Measurements from ENCODE around the gene MUC5B. TPM values are rescaled to one million over a fixed set of nuclear protein-coding genes. Genes with fewer than 3 reads are reported as not detected.

MUC5B gene
- total RNA-seq, 1 experiment from 2014 or later = not detected

DNA sequence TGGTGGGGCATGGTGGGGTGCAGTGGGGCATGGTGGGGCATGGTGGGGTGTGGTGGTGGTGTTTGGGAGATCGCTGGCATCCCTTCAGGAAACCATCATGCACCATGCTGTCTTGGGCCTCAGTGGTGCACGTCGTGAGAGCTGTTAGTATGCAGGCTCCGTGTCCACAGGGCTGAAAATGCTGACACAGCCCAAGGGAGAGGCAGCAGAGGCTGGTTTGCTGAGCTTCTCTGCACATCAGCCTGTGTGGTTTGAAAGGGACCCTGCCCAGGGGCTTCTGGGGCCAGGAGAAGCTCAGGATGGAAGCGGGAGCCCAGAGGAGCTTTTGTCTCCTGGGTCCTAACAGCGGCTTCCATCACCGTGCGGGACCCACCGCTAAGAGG lies 30.2 kb downstream of the MUC5B start:
- intact Hi-C loops (cut with micrococcal nuclease) = no loop called here
- Mint-ChIP-seq H3K36me3 (ENCODE audit: insufficient read depth, unreplicated experiment) (no peaks in the 10 kb centered on the region), H3K9me3 (ENCODE audit: unreplicated experiment) (peaks cover 6% of the 10 kb centered on the region), H3K4me3 (ENCODE audit: unreplicated experiment) (no peak overlapping the region), H3K27me3 (ENCODE audit: insufficient read depth, unreplicated experiment) (no peaks in the 10 kb centered on the region), H3K27ac (ENCODE audit: low read depth, unreplicated experiment) (no peak overlapping the region), H3K4me1 (ENCODE audit: insufficient read depth, unreplicated experiment) (no peaks in the 10 kb centered on the region)
- ChIA-PET POLR2A (no interaction called here), CTCF (interaction anchor here (0.6 kb wide), 1 partner anchor 75 kb away, joined by 3 read pairs; no protein-coding TSS in a partner anchor)
- no TSS peak for BruUV-seq (replicated peaks)
- DNase-seq (ENCODE audit: unreplicated experiment) = no peak
- TF ChIP-seq, protein P1, sequence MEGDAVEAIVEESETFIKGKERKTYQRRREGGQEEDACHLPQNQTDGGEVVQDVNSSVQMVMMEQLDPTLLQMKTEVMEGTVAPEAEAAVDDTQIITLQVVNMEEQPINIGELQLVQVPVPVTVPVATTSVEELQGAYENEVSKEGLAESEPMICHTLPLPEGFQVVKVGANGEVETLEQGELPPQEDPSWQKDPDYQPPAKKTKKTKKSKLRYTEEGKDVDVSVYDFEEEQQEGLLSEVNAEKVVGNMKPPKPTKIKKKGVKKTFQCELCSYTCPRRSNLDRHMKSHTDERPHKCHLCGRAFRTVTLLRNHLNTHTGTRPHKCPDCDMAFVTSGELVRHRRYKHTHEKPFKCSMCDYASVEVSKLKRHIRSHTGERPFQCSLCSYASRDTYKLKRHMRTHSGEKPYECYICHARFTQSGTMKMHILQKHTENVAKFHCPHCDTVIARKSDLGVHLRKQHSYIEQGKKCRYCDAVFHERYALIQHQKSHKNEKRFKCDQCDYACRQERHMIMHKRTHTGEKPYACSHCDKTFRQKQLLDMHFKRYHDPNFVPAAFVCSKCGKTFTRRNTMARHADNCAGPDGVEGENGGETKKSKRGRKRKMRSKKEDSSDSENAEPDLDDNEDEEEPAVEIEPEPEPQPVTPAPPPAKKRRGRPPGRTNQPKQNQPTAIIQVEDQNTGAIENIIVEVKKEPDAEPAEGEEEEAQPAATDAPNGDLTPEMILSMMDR (IDR thresholded peaks at IDR 0.05; ENCODE audit: unreplicated experiment) = no peak

- Mint-ChIP-seq H3K36me3 (ENCODE audit: insufficient read depth, unreplicated experiment) (no peaks in the 10 kb centered on the region), H3K27me3 (ENCODE audit: insufficient read depth, unreplicated experiment) (no peaks in the 10 kb centered on the region), H3K4me1 (ENCODE audit: insufficient read depth, unreplicated experiment) (no peaks in the 10 kb centered on the region), H3K27ac (ENCODE audit: low read depth, unreplicated experiment) (no peak overlapping the region), H3K9me3 (ENCODE audit: unreplicated experiment) (peaks cover 6% of the 10 kb centered on the region), H3K4me3 (ENCODE audit: unreplicated experiment) (no peak overlapping the region)
- TF ChIP-seq, protein P1 (IDR thresholded peaks at IDR 0.05; ENCODE audit: unreplicated experiment) = no peak
- BruUV-seq (replicated peaks) = no TSS peak
- ChIA-PET POLR2A (no interaction called here), CTCF (interaction anchor here (0.6 kb wide), 1 partner anchor 137 kb away, joined by 3 read pairs; no protein-coding TSS in a partner anchor)
- intact Hi-C loops (cut with micrococcal nuclease) = no loop called here
- DNase-seq (ENCODE audit: unreplicated experiment) = no peak
Measured at GRCh38 chr11:1254086-1254648, 31.3 kb downstream of the MUC5B start.

DNA sequence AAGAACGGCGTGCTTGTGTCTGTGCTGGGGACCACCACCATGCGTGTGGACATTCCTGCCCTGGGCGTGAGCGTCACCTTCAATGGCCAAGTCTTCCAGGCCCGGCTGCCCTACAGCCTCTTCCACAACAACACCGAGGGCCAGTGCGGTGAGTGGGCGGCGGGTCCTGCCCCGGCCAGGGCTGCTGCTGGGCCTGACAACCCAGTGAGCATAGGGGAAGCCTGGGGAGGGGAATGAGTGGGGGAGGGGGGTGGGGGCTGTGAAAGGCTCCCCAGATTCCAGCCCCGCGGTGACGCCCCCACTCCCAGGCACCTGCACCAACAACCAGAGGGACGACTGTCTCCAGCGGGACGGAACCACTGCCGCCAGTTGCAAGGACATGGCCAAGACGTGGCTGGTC lies 31.9 kb downstream of the MUC5B start:
- intact Hi-C loops (cut with micrococcal nuclease) = no loop called here
- DNase-seq (ENCODE audit: unreplicated experiment) = no peak
- no TSS peak for BruUV-seq (replicated peaks)
- Mint-ChIP-seq H3K27ac (ENCODE audit: low read depth, unreplicated experiment) (no peak overlapping the region), H3K4me3 (ENCODE audit: unreplicated experiment) (no peak overlapping the region), H3K36me3 (ENCODE audit: insufficient read depth, unreplicated experiment) (no peaks in the 10 kb centered on the region), H3K4me1 (ENCODE audit: insufficient read depth, unreplicated experiment) (no peaks in the 10 kb centered on the region), H3K27me3 (ENCODE audit: insufficient read depth, unreplicated experiment) (no peaks in the 10 kb centered on the region), H3K9me3 (ENCODE audit: unreplicated experiment) (peaks cover 6% of the 10 kb centered on the region)
- ChIA-PET CTCF (interaction anchor here (0.6 kb wide), 1 partner anchor 138 kb away, joined by 3 read pairs; no protein-coding TSS in a partner anchor), POLR2A (no interaction called here)
- TF ChIP-seq, protein P1 (IDR thresholded peaks at IDR 0.05; ENCODE audit: unreplicated experiment) = no peak

DNA sequence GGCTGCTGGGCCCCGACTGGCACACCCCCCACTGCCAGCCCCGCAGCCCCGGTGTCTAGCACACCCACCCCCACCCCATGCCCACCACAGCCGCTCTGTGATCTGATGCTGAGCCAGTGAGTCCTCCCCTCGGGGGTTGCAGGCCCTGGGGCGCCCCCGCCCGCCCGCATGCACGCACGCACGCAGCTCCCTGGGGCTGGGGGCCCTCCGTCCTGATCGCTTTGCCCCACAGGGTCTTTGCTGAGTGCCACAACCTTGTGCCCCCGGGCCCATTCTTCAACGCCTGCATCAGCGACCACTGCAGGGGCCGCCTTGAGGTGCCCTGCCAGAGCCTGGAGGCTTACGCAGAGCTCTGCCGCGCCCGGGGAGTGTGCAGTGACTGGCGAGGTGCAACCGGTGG lies 32.3 kb downstream of the MUC5B start:
- POLR2A ChIA-PET = no interaction called here
- intact Hi-C loops (cut with micrococcal nuclease) = no loop called here
- Mint-ChIP-seq H3K9me3 (ENCODE audit: unreplicated experiment) (peaks cover 6% of the 10 kb centered on the region), H3K27ac (ENCODE audit: low read depth, unreplicated experiment) (no peak overlapping the region), H3K4me1 (ENCODE audit: insufficient read depth, unreplicated experiment) (no peaks in the 10 kb centered on the region), H3K36me3 (ENCODE audit: insufficient read depth, unreplicated experiment) (no peaks in the 10 kb centered on the region), H3K27me3 (ENCODE audit: insufficient read depth, unreplicated experiment) (no peaks in the 10 kb centered on the region), H3K4me3 (ENCODE audit: unreplicated experiment) (no peak overlapping the region)
- TF ChIP-seq, protein P1 (IDR thresholded peaks at IDR 0.05; ENCODE audit: unreplicated experiment) = no peak
- CTCF ChIA-PET = no interaction called here
- no TSS peak for BruUV-seq (replicated peaks)
- DNase-seq (ENCODE audit: unreplicated experiment) = no peak

All from MCF 10A (cell line).